ENCODE results near the gene MSH6.

MSH6 gene, protein sequence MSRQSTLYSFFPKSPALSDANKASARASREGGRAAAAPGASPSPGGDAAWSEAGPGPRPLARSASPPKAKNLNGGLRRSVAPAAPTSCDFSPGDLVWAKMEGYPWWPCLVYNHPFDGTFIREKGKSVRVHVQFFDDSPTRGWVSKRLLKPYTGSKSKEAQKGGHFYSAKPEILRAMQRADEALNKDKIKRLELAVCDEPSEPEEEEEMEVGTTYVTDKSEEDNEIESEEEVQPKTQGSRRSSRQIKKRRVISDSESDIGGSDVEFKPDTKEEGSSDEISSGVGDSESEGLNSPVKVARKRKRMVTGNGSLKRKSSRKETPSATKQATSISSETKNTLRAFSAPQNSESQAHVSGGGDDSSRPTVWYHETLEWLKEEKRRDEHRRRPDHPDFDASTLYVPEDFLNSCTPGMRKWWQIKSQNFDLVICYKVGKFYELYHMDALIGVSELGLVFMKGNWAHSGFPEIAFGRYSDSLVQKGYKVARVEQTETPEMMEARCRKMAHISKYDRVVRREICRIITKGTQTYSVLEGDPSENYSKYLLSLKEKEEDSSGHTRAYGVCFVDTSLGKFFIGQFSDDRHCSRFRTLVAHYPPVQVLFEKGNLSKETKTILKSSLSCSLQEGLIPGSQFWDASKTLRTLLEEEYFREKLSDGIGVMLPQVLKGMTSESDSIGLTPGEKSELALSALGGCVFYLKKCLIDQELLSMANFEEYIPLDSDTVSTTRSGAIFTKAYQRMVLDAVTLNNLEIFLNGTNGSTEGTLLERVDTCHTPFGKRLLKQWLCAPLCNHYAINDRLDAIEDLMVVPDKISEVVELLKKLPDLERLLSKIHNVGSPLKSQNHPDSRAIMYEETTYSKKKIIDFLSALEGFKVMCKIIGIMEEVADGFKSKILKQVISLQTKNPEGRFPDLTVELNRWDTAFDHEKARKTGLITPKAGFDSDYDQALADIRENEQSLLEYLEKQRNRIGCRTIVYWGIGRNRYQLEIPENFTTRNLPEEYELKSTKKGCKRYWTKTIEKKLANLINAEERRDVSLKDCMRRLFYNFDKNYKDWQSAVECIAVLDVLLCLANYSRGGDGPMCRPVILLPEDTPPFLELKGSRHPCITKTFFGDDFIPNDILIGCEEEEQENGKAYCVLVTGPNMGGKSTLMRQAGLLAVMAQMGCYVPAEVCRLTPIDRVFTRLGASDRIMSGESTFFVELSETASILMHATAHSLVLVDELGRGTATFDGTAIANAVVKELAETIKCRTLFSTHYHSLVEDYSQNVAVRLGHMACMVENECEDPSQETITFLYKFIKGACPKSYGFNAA (N-terminal part only)

DNA sequence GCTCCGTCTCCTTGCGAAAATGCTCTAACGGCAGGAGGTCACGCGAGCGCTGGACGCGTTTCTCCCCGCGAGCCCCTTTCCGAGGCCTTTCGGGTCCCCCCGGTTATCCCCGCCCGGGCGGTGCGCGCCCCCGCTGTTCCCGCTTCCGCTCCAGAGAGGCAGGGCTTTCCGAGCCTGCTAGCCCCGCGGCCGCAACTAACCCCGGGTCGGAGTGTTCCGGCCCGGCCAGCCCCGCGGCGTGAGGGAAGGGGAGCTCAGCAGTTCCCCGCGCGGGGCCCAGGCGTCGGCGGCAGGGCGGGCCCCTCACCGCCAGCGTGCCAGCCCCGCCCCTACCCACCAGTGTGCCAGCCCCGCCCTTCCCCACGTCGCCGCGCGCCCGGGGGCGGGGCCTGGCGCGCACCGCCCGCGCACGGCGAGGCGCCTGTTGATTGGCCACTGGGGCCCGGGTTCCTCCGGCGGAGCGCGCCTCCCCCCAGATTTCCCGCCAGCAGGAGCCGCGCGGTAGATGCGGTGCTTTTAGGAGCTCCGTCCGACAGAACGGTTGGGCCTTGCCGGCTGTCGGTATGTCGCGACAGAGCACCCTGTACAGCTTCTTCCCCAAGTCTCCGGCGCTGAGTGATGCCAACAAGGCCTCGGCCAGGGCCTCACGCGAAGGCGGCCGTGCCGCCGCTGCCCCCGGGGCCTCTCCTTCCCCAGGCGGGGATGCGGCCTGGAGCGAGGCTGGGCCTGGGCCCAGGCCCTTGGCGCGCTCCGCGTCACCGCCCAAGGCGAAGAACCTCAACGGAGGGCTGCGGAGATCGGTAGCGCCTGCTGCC lies at the start of gene MSH6:
TSS of gene MSH6 (plus strand) at position 475 of the 815 bp plus-strand sequence. CDS start at position 564, 89 bp downstream.
- peak; percentile 90 to 91 for DNase-seq

DNA sequence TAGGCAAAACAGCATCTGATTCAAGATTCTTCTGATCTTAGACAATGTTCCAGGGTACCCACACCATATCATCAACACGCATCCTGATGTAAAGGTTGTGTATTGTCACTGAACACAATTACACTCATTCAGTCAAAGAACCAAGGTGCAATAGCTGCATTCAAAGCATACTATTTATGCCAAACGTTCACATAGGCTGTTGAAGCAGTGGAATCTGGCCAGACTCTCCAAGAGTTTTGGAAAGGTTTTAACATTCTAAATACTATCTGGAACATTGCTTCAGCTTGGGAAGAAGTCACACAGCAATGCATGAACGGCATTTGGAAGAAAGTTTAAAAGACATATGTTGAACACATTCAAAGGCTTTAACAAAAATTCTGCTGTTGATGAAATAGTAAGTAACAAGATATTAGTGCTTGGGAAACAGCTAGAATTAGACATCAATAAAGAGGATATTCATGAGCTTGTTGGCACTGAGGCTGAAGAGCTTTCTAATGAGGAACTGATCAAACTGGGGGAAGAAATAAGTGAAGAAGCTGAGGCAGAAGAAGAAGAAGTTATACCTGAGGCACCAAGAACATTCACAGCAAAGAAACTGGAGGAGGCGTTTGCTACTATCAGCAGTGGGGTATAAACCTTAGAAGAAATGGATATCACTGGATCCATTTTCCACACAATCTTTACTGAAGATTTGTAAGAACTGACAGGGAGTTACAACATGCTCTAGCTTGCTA lies 47.6 kb upstream of the MSH6 start:
- DNase-seq = no peak

DNA sequence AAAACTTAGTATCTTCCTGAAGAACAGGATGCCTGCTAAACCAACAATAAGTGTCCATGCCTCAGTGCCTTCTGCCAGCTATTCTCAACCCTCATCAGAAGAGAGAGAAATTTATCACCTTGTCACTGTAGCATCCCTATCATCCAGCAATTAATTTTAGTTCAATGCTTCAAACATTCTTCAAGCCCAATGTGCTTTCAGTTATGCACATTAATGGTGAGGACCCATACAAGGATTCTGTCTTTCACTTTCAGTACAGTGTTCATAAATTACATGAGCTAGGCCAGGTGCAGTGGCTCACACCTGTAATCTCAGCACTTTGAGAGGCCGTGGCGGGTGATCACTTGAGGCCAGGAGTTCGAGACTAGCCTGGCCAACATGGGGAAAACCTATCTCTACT lies 47.0 kb upstream of the MSH6 start:
- DNase-seq = no peak

DNA sequence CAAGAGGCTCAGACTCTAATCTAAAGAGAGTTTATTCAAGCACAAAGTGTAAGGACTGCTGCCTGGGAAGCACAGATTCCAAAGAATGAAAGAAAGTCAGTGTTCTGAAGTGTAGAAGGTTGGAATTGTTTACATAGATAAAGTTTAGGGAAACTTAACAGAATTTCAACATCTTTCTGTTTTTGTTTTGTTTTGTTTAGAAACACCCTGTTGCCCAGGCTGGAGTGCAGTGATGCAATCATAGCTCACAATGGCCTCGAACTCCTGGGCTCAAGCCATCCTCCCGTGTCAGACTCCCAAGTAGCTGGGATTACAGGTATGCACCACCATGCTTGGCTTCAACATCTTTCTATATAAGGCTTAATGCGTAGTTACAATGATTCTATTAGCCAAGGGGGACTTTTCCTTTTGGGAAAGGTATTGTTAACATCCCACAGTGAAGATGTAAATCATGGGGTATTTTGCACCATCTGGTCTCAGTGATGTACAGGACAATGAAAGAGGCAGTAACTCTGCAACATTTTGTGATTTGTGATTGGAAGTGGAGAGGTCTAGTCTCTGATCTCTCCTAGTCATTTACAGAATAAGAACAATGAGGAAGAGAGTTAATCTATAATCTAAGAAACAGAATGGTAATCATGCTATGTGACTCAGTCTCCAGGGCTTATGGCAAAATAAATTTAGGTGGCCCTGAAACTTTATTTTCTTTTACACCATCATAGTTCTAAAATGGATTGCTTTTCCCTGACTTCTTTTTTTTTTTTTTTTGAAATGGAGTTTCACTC lies 45.6 kb upstream of the MSH6 start:
- no peak for DNase-seq

DNA sequence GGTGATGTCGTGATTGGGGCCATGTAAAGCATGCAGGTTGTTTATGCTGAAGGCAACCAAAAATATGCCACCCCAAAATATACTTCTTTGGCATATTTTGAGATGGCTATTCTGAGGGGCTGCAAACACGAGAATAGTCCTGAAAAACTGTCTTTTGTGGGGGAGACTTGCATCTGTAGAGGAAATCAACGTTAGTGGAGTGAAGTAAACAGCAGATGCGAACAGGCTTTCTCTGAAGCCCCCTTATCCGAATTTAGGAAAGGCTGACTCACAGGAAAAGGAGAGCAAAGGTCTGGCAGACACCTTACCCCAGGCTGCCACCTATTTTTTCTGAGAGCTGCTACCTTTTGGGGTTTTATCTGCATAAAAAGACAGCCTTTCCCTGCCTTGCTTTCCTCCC lies 44.6 kb upstream of the MSH6 start:
- DNase-seq = no peak

DNA sequence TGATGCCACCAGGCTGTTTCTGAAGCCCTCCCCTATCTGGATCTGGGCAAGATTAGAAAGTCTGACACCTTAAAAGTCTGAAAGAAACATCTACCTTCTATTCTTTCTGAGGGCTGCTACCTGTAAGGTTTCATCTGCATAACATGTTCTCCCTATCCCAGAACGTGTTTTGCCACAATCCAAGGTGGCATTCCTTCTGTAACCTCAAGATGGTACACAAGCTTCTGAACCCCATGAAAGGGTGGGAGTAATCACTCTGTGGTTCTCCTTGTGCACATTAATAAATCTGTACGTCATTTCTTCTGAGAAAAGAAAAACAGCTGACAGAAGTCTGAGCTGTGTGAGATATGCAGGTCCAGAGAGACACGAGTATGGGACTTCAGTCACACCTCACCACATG lies 41.8 kb upstream of the MSH6 start:
- no peak for DNase-seq

DNA sequence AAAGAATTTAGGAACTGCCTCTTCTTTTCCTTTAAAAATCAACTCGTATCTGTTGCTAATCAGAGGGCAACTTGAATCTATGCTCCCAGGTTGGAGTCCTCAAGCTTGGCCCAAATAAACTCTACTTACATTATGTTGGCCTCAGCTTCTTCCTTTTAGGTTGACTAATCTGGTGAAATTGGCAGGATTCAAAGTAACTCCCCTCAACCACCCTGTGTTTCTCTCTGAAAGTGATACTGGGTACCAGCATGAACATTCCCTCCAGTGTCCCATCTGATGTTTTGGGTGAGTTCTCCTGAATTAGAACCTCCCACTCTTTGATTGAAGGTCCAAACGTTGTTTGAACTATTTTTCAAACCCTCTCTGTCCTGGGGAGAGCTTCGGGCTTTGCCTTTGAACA lies 41.3 kb upstream of the MSH6 start:
- no peak for DNase-seq

DNA sequence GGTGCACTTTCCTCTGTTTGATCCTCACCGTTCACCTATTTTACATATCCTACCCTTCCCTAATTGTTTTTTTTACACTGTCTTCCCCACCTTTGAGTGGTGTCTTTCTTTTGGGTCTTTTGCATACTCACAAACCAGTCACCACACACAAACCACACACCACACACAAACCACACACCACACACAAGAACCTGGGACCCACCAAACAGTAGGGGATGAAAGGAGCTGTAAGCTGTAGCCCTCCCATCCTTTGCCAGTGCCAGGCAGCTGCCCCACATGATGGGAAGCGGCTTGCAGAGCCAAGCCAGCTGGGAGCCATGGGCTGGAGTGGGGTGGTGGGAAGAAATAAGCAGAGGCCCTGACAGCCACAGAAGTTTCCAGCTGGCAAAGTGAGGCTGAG lies 38.9 kb upstream of the MSH6 start:
- no peak for DNase-seq

DNA sequence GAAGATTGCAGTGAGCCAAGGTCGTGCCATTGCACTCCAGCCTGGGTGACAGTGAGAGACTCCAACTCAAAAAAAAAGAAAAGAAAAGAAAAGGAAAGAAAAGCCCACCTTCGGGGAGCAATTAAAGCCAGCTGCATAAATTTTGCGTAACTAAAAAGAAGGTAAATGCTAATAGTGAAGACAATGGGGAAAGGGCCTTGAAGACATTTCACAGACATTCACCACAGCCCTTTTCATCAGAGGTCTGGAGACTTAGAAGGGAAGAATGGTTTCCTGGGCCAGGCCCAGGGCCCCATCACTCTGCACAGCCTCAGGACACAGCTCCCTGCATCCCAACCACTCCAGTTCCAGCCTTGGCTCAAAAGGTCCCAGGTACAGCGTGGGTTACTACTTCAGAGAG lies 35.1 kb upstream of the MSH6 start:
- DNase-seq = no peak

DNA sequence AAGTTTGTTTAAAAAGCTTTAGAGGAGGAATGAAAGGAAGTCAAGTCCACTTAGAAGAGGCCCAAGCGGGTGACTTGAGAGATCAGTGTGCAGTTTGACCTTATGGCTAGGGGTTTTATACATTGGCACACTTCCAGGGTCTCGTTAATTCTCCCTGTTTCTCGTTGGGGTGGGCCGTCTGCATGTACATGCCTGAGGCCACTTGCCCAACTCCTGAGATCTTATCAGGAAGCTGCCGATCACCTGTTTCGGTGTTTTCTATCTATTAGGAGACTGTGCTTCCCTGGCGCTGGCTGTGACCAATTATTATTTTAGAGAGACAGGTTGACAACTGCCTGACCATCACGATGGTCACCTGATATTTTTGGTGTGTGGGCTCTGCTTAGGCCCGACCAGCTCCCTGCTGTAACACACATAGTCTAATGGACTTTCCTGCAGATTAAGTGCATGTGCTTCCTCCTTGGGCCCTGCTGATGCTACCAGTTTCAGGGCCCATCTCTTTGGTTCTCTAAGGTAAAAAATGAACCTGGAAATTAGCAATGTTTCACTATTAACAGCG lies 31.0 kb upstream of the MSH6 start:
- no peak for DNase-seq

DNA sequence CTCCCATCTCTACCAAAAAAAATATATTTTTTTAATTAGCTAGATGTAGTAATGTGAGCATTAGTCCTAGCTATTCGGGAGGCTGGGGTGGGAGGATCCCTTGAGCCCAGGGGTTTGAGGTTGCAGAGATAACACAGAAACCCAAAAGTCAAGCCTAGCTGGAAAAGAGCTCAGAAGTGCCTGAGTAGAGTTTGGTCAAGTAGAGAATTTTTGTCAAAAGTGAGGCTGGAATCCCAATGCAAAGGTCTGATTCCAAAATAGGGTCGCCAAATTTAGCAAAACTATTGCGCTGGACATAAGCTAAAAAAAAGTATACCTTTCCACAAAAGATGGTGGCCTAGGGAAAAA lies 15.5 kb upstream of the MSH6 start:
- DNase-seq = no peak

DNA sequence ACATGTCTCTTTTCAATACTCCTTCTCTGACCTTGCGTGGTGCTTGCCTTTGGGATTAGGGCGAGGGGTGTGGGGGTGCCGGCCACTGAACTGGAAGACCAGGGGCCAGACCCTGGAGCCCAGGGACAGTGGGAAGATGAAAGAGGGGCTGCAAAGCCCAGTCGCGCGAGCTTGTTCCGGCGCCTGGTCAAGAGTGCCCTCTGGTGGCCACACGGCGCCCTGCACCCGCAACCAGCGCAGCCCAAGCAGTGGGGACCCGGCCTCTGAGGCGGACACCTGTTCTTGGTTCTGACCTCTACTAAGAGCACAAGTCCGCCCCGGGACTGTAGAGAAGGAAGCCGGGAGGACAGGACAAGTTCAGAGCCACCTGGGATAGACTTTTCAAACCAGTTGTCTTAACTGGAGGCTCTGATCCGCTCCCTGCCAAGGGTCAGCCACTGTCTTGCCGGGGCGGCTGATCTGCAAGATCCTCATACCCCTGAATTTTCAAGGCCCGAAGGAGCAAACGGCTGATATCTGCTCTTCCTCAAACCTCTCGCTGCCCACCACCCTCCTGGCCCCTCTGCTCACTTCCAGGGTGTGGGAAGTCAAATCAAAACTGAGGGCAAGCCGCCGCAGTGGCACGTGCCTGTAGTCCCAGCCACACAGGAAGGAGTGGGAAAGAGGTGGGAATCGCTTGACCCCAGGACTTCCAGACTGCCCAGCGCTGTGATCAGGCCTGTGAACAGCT lies 14.9 kb upstream of the MSH6 start:
- peak; percentile 65 to 71 for DNase-seq

DNA sequence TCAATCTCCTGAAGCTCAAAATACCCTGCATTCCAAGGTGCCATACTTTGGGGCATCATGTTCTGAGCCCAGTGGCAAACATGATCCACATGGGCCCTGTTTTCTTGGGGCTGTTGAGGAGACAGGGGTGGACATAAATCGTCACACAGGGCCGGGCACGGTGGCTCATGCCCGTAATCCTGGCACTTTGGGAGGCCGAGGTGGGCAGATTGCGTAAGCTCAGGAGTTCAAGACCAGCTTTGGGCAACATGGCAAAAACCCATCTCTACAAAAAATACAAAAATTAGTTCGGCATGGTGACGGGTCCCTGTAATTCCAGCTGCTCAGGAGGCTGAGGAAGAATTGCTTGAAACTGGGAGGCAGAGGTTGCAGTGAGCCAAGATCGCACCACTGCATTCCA lies 13.6 kb upstream of the MSH6 start:
- no peak for DNase-seq

DNA sequence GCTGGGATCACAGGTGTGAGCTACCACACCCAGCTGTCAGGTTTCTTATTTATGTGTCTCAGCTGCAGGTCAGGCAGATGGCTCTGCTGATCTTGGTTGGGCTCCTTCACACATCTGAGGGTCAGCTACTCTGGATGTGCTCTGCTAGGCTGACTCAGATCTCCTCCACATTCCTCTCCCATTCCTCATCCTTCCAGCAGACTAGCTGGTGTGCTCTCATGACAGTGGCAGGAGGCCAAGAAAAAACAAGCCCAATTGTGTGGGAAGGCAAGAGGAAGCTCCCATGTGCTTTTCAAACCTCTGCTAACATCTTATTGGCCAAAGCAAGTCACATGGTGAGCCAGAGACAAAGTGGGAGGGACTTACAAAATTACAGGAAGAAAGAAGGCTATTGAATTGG lies 11.7 kb upstream of the MSH6 start:
- DNase-seq = no peak

DNA sequence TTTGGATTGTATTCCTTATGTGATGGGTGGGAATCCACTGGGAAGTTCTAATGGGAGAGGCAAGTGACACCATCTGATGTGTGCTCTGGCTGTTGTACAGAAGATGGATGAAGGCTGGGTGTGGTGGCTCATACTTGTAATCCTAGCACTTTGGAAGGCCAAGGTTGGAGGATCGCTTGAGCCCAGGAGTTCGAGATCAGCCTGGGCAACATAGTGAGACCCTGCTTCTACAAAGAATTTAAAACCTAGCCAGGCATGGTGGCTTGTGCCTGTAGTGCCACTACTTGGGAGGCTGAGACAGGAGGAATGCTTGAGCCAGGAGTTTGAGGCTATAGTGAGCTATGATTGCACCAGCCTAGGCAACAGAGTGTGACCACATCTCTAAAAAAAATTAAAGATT lies 10.6 kb upstream of the MSH6 start:
- DNase-seq = no peak

DNA sequence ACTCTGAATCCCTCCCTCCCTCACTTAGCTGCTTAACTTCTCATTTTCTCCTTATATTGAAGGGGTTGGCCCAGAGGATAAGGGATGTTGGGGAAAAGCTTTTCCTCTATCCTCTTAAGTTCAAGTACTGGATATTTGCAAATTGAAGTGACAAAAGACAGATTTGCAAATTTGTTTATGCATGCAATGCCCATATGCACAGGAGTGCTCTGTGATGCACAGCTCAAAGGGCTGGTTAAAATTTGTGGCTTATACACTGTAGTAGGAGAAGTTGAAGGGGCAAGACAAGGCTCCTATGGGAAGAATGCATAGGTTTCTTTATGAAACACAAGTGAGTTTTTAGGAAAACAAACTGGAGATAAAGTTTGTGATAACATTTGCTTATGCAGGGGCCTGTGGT lies 8.4 kb upstream of the MSH6 start:
- no peak for DNase-seq

DNA sequence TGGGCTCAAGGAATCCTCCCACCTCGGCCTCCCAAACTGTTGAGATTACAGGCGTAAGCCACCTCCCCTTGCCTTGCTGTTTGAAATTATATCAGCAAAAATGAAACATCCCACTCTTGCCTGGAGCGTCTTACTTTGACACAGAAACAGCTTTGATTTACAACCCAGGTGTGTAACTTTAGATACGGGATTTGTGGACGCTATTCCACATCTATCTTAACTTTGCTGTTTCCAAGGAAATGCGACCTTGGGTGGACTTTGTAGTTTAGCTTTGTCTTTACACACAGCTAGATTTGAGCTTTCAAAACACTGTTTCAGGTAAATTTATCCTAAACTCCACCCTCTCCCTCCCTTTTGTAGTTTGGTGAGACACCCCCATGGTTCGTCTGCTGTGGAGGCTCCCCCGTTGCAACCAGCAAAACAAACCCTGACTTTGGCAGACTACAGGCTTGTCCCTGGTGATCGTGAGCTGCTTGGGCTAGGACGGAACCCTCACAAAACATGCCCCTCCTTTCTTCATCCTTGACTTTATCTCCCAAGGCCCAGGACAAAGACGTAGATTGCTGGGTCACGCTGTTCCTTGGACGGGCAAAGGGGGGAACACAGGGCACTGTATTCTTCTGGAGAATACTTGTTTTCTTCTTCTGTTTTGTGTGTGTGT lies 5.5 kb upstream of the MSH6 start:
- no peak for DNase-seq

DNA sequence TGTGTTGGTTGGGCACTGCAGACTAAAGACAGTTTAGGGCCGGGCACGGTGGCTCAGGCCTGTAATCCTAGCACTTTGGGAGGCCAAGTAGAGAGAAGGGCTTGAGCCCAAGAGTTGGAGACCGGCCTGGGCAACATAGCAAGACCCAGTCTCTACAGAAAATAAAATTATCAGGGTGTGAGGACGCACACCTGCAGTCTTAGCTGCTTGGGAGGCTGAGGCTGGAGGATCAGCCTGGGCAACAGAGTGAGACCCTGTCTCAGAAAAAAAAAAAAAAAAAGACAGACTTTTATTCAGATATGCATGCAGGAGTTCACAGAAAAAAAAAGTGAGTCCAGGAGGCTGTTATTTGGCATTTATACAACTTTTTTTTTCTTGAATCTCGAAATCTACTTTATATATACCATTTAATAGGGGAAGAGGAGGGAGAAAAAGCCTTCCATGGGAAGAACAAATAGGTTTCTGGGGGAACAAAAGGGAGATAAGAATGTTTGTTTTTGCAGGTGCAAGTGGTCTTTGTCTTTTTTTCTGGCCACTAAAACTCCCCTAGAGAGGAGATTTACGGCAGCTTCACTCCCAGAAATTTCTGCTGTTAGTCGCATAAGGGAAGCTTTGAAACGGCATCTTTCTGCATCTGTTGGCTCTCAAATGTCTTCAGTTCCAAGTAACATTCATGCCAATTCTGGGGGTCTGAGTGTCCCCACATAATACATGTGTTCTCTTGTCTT lies 4.1 kb upstream of the MSH6 start:
- DNase-seq = no peak

DNA sequence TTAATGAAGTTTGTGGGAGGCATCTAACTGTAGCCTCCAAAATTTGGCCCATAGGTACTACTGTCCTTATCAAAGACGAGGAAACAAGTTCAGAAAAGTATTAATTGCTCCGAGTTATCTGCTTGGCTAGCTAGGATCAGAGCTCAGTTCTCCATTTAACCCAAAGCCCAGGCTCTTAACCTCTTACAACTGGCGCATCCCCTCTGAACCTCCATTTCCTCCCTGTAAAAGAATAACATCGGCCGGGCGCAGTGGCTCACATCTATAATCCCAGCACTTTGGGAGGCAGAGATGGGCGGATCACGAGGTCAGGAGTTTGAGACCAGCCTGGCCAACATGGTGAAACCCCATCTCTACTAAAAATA lies 3.5 kb upstream of the MSH6 start:
- no peak for DNase-seq

Measured in CD4-positive, alpha-beta T cell treated with Interleukin-1 beta for 1 hour (primary cell).